Cortex of kidney (tissue), 1 donor: ENCODE results near the gene FTCDNL1.

Experiments
- DNase-seq: peaks from one replicate; lab custom pipeline; 2025; lab: John Stamatoyannopoulos, UW

The FTCDNL1 gene

GRCh38 chr2:199791326-199791725 lies 59.7 kb downstream of the FTCDNL1 start:
- DNase-seq, result no peak

GRCh38 chr2:199784512-199784911 lies 66.5 kb downstream of the FTCDNL1 start:
- no peak for DNase-seq

DNA sequence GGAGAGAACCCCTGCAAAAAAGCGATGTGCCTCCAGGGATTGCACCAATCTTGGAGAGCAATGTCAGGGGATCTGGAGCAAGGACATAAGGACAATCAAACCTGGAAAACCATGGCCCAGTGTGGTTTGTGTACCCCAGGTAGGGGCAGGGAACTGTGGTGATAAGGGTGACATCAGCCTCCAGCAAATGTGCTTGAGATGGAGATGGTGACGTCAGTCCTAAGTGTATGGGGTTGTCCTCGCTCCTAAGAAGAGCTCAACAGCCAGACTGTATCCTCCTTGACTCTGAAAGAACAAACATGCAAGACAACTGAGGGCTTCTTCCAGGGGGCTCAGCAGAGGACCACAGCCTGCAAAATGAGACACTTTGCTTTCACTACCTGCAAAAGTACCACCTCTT lies 71.4 kb downstream of the FTCDNL1 start:
- DNase-seq, result no peak

DNA sequence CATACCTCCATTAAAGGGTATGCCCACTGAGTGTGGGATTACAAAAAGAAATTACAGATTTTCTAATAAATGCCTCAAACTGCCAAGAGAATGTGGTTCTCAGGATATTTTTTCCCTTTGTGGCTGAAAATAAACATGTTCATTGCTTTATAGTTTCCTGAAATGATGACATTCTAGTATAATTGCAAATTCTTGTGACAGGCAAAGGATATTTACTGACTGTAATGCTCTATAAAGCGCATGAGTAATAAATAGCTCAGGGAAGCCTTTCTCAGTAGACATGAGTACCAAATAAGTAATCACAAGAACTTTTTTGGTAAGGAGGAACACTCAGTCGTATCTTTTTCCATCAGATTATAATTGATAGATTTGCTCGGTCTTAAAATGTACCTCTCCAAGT lies 72.3 kb downstream of the FTCDNL1 start:
- DNase-seq, result no peak

- no peak for DNase-seq
Observed at GRCh38 chr2:199777916-199778315, 73.1 kb downstream of the FTCDNL1 start.

DNA sequence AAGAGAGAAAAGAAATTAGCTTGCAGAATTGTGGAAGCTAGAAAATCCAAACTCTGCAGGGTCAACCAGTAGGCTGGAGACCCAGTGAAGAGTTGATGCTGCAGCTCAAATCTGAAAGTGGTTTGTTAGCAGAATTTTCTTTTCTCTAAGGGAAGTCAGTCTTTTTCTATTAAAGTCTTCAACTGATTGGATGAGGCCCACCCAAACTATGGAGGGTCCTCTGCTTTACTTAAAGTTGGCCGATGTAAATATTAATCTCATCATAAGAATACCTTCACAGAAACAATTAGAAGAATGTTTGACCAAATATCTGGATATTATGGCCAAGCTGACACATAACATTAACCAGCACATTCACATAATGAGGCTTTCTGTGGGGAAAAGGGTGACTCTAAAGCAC lies 73.7 kb downstream of the FTCDNL1 start:
- DNase-seq, result no peak

- no peak for DNase-seq
Observed at GRCh38 chr2:199775267-199775666, 75.7 kb downstream of the FTCDNL1 start.

- no peak for DNase-seq
Observed at GRCh38 chr2:199772035-199772976, 78.7 kb downstream of the FTCDNL1 start.

GRCh38 chr2:199770716-199771115 lies 80.3 kb downstream of the FTCDNL1 start:
- no peak for DNase-seq

DNA sequence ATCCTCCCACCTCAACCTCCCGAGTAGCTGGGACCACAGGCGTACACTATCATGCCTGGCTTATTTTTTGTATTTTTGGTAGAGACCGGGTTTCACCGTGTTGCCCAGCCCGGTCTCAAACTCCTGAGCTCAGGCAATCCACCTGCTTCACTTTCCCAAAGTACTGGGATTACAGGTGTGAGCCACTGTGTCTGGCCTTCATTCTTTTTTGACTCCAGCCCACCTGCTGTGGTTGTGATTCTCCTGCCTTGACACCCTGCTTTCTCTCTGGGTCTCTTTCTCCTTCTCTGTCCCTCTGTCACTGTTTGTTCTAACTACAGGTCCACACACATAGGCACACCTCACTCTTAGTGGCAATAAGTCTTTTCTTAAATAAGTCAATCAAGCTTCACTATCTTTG lies 85.3 kb downstream of the FTCDNL1 start:
- DNase-seq, result no peak

GRCh38 chr2:199764273-199764800 lies 86.7 kb downstream of the FTCDNL1 start:
- no peak for DNase-seq

DNA sequence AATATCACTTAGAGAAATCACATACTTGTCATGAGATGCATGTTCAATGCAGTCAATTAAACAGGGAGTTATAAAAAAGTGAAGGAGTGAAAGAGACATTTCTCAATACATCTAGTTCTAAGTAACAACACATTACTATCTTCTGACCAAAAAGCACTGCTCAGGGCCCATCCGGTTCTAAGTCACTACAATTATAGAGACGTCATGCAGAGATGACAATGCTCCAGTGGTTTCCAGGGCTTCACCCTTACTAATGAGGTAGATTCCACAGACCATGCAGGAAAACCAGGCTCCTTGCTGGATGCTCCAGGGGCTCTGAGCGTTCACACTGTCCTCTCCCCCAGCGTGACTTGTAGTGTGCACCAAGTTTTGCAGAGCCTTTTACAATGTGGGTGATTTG lies 88.0 kb downstream of the FTCDNL1 start:
- no peak for DNase-seq

DNA sequence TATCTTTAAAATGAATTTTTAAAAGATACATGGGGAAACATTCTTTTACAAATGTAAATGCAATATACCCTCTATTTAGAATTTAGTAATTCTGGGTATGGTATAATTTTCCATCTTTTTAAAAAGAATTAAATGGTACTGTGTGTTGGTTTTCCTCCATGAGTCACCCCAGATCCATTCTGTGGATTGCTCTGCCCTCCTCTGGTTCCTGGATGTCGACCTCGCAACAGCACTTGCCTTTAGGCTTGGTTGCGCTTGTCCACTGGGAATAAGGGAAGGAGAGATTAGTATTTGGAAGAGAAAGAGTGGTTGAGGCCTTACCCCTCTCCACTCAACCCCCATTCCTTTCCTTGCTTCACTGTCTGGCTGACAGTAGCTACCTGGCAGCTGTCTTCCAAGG lies 90.4 kb downstream of the FTCDNL1 start:
- no peak for DNase-seq

- no peak for DNase-seq
Observed at GRCh38 chr2:199757233-199757870, 93.6 kb downstream of the FTCDNL1 start.

- no peak for DNase-seq
Observed at GRCh38 chr2:199756743-199757142, 94.2 kb downstream of the FTCDNL1 start.

- DNase-seq, result no peak
Observed at GRCh38 chr2:199756211-199756610, 94.8 kb downstream of the FTCDNL1 start.

DNA sequence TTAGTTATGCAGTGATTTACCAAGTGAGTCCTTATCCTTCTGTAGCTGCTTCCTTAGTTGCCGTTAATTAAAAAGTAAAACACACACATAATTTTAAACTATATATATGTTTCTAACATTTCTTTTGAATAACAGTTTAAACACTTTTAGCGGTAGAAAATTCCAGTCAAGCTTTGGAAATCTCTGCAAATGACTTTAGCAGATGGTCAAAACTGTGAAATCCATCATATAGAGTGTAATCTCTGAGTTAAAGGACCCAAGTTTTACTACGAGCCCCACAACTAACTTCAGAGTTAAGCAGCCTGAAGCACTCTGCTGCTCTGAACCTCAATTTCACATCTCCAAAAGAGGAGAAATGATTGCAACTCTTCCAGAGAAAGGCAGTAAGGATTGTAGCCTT lies 96.2 kb downstream of the FTCDNL1 start:
- no peak for DNase-seq

GRCh38 chr2:199751492-199752120 lies 99.4 kb downstream of the FTCDNL1 start:
- DNase-seq, result no peak

GRCh38 chr2:199749571-199749970 lies 101.4 kb downstream of the FTCDNL1 start:
- DNase-seq, result no peak

DNA sequence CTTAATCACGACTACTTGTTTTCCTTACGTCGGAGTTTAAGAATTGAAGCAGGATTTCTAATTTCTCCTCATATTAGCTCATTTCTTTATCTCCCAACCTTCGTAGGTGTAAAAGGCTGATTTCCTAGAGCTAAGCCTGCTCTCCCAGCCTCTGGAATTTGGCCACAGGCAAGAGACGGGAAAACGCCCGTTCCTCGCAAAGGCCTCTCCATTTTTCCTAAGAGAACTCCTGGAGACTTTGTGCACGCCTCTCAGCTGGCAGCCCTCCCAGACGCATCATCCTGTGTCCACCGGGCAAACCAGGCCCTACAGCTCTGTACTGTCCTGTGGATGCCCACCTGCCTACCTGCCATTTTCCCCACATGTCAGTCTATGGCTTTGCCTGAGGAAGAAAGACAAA lies 106.3 kb downstream of the FTCDNL1 start:
- DNase-seq, result no peak

DNA sequence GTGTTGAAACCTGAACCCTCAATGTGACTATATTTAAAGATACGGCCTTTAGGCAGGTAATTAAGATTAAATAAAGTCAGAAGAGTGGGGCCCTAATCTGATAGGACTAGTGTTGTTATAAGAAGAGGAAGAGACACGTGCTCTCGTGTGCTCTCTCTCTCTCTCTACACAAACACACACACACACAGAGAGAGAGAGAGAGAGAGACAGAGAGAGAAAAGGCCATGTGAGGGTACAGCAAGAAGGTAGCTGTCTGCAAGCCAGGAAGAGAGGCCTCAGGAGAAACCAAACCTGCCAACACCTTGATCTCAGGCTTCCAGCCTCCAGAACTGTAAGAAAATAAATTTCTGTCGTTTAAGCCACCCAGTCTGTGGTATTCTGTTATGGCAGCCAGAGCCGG lies 106.7 kb downstream of the FTCDNL1 start:
- DNase-seq, result no peak

- no peak for DNase-seq
Observed at GRCh38 chr2:199743415-199744120, 107.4 kb downstream of the FTCDNL1 start.
